Measurements from ENCODE around the gene DCN.

DCN gene

GRCh38 chr12:91108196-91108755, 74.3 kb downstream of the DCN start:
- FAIRE-seq (no peak), DNase-seq (ENCODE audit: insufficient read length) (no peak)
- TF ChIP-seq POLR2AphosphoS5 (IDR thresholded peaks at IDR 0.05; ENCODE audit: low read depth, low read length) (no peak), POLR2A (IDR thresholded peaks at IDR 0.05; ENCODE audit: low read depth, low read length) (no peak), TAF1 (IDR thresholded peaks at IDR 0.05; ENCODE audit: borderline replicate concordance, low read depth, low read length) (no peak)

- no peak for TF ChIP-seq TAF1 (IDR thresholded peaks at IDR 0.05; ENCODE audit: borderline replicate concordance, low read depth, low read length)
- DNase-seq (ENCODE audit: insufficient read length) (no peak), FAIRE-seq (no peak)
Observed at GRCh38 chr12:91106283-91106682, 76.3 kb downstream of the DCN start.

GRCh38 chr12:91105807-91106206, 76.8 kb downstream of the DCN start:
- FAIRE-seq = no peak
- TF ChIP-seq POLR2AphosphoS5 (IDR thresholded peaks at IDR 0.05; ENCODE audit: low read depth, low read length) (no peak), POLR2A (IDR thresholded peaks at IDR 0.05; ENCODE audit: low read depth, low read length) (no peak), TAF1 (IDR thresholded peaks at IDR 0.05; ENCODE audit: borderline replicate concordance, low read depth, low read length) (no peak)
- no peak for DNase-seq (ENCODE audit: insufficient read length)

- TF ChIP-seq POLR2A (IDR thresholded peaks at IDR 0.05; ENCODE audit: low read depth, low read length) = no peak
- TF ChIP-seq POLR2AphosphoS5 (IDR thresholded peaks at IDR 0.05; ENCODE audit: low read depth, low read length) = no peak
- TF ChIP-seq TAF1 (IDR thresholded peaks at IDR 0.05; ENCODE audit: borderline replicate concordance, low read depth, low read length) = no peak
- no peak for DNase-seq (ENCODE audit: insufficient read length)
- FAIRE-seq = no peak
Observed at GRCh38 chr12:91104812-91105466, 77.7 kb downstream of the DCN start.

- TF ChIP-seq POLR2AphosphoS5 (IDR thresholded peaks at IDR 0.05; ENCODE audit: low read depth, low read length) (no peak), TAF1 (IDR thresholded peaks at IDR 0.05; ENCODE audit: borderline replicate concordance, low read depth, low read length) (no peak), POLR2A (IDR thresholded peaks at IDR 0.05; ENCODE audit: low read depth, low read length) (no peak)
- FAIRE-seq (no peak), DNase-seq (ENCODE audit: insufficient read length) (no peak)
Observed at GRCh38 chr12:91103624-91104023, 79.0 kb downstream of the DCN start.

- TF ChIP-seq TAF1 (IDR thresholded peaks at IDR 0.05; ENCODE audit: borderline replicate concordance, low read depth, low read length) (no peak), POLR2A (IDR thresholded peaks at IDR 0.05; ENCODE audit: low read depth, low read length) (no peak), POLR2AphosphoS5 (IDR thresholded peaks at IDR 0.05; ENCODE audit: low read depth, low read length) (no peak)
- DNase-seq (ENCODE audit: insufficient read length) (no peak), FAIRE-seq (no peak)
Observed at GRCh38 chr12:91103101-91103500, 79.5 kb downstream of the DCN start.

- no peak for DNase-seq (ENCODE audit: insufficient read length)
- TF ChIP-seq POLR2AphosphoS5 (IDR thresholded peaks at IDR 0.05; ENCODE audit: low read depth, low read length) (no peak), POLR2A (IDR thresholded peaks at IDR 0.05; ENCODE audit: low read depth, low read length) (no peak), TAF1 (IDR thresholded peaks at IDR 0.05; ENCODE audit: borderline replicate concordance, low read depth, low read length) (no peak)
- no peak for FAIRE-seq
Observed at GRCh38 chr12:91100906-91101305, 81.7 kb downstream of the DCN start.

GRCh38 chr12:91099836-91100235, 82.8 kb downstream of the DCN start:
- no peak for DNase-seq (ENCODE audit: insufficient read length)
- TF ChIP-seq TAF1 (IDR thresholded peaks at IDR 0.05; ENCODE audit: borderline replicate concordance, low read depth, low read length) (no peak), POLR2AphosphoS5 (IDR thresholded peaks at IDR 0.05; ENCODE audit: low read depth, low read length) (no peak), POLR2A (IDR thresholded peaks at IDR 0.05; ENCODE audit: low read depth, low read length) (no peak)
- no peak for FAIRE-seq

- no peak for TF ChIP-seq POLR2AphosphoS5 (IDR thresholded peaks at IDR 0.05; ENCODE audit: low read depth, low read length)
- no peak for TF ChIP-seq POLR2A (IDR thresholded peaks at IDR 0.05; ENCODE audit: low read depth, low read length)
- TF ChIP-seq TAF1 (IDR thresholded peaks at IDR 0.05; ENCODE audit: borderline replicate concordance, low read depth, low read length) = no peak
- DNase-seq (ENCODE audit: insufficient read length) (no peak), FAIRE-seq (no peak)
Observed at GRCh38 chr12:91099341-91099740, 83.3 kb downstream of the DCN start.

- FAIRE-seq (no peak), DNase-seq (ENCODE audit: insufficient read length) (no peak)
Observed at GRCh38 chr12:91098941-91099340, 83.7 kb downstream of the DCN start.

GRCh38 chr12:91098461-91098860, 84.2 kb downstream of the DCN start:
- FAIRE-seq (no peak), DNase-seq (ENCODE audit: insufficient read length) (no peak)
- TF ChIP-seq TAF1 (IDR thresholded peaks at IDR 0.05; ENCODE audit: borderline replicate concordance, low read depth, low read length) = no peak
- TF ChIP-seq POLR2AphosphoS5 (IDR thresholded peaks at IDR 0.05; ENCODE audit: low read depth, low read length) = no peak
- TF ChIP-seq POLR2A (IDR thresholded peaks at IDR 0.05; ENCODE audit: low read depth, low read length) = no peak

More at GRCh38 chr12:91098941-91099340, 83.7 kb downstream of the DCN start:
- no peak for TF ChIP-seq POLR2A (IDR thresholded peaks at IDR 0.05; ENCODE audit: low read depth, low read length)
- TF ChIP-seq POLR2AphosphoS5 (IDR thresholded peaks at IDR 0.05; ENCODE audit: low read depth, low read length) = no peak
- no peak for TF ChIP-seq TAF1 (IDR thresholded peaks at IDR 0.05; ENCODE audit: borderline replicate concordance, low read depth, low read length)

GRCh38 chr12:91094957-91095356, 87.7 kb downstream of the DCN start:
- DNase-seq (ENCODE audit: insufficient read length) (no peak), FAIRE-seq (no peak)
- no peak for TF ChIP-seq TAF1 (IDR thresholded peaks at IDR 0.05; ENCODE audit: borderline replicate concordance, low read depth, low read length)
- TF ChIP-seq POLR2AphosphoS5 (IDR thresholded peaks at IDR 0.05; ENCODE audit: low read depth, low read length) = no peak
- no peak for TF ChIP-seq POLR2A (IDR thresholded peaks at IDR 0.05; ENCODE audit: low read depth, low read length)

Data from GM12892 (cell line).